Neural cell (in vitro differentiated cells): Measurements from ENCODE around the gene STYK1.

ENCODE experiments used
- EP300 ChIP-seq: fragments of 450-650 bp; conservative IDR thresholded peaks from 2 replicates; pipeline ENCODE4 v1.6.1; 2014; ENCODE audit warnings: antibody characterized with exemption, mild to moderate bottlenecking, moderate library complexity; ENCODE audit not compliant: poor library complexity, severe bottlenecking
- EZH2 ChIP-seq: fragments of 200-600, 300-800 bp; shearing (Covaris generic), sonication (generic); IDR thresholded peaks from 2 replicates; pipeline ENCODE4 v1.6.1; 2014; ENCODE audit warnings: antibody characterized with exemption, low read length, borderline replicate concordance, mild to moderate bottlenecking; ENCODE audit not compliant: insufficient read depth, poor library complexity, severe bottlenecking
- POLR2AphosphoS5 ChIP-seq: IDR thresholded peaks from 2 replicates; pipeline ENCODE4 v1.6.1; 2012
- REST ChIP-seq: IDR thresholded peaks from 2 replicates; pipeline ENCODE4 v1.6.1; 2012; ENCODE audit warnings: borderline replicate concordance
- SMC3 ChIP-seq: fragments of 450-650 bp; conservative IDR thresholded peaks from 2 replicates; pipeline ENCODE4 v1.6.1; 2014; ENCODE audit warnings: antibody characterized with exemption, mild to moderate bottlenecking, moderate library complexity; ENCODE audit not compliant: poor library complexity
- TF ChIP-seq, protein P1 (sequence below): fragments of 450-650 bp; IDR thresholded peaks from 2 replicates; pipeline ENCODE4 v1.5.1; 2014; ENCODE audit warnings: antibody characterized with exemption, mild to moderate bottlenecking, moderate library complexity; ENCODE audit not compliant: poor library complexity, severe bottlenecking

DNA sequence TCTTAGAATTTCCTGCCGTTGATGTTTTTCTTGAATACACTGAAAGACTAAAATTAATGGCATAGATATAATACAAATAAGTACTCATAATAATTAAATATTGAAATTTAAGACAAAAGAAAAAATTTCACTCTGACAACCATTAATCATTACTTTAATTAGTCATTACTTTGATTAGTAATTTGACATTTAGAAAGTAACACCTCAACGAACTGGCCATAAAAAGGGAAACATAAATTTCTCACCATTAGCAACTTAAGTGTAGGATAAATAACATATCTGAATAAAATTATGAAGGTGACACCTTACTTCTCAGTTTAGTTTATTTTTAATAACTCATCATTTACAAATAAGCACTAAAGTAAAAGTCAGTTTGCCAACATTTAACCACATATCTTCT is 78.0 kb downstream of the STYK1 start:
- TF ChIP-seq REST (no peak), EP300 (no peak), POLR2AphosphoS5 (no peak), SMC3 (no peak), EZH2 (no peak)
- TF ChIP-seq, protein P1, sequence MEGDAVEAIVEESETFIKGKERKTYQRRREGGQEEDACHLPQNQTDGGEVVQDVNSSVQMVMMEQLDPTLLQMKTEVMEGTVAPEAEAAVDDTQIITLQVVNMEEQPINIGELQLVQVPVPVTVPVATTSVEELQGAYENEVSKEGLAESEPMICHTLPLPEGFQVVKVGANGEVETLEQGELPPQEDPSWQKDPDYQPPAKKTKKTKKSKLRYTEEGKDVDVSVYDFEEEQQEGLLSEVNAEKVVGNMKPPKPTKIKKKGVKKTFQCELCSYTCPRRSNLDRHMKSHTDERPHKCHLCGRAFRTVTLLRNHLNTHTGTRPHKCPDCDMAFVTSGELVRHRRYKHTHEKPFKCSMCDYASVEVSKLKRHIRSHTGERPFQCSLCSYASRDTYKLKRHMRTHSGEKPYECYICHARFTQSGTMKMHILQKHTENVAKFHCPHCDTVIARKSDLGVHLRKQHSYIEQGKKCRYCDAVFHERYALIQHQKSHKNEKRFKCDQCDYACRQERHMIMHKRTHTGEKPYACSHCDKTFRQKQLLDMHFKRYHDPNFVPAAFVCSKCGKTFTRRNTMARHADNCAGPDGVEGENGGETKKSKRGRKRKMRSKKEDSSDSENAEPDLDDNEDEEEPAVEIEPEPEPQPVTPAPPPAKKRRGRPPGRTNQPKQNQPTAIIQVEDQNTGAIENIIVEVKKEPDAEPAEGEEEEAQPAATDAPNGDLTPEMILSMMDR = no peak
